Common myeloid progenitor, CD34-positive (primary cell): ENCODE measurements around the gene AICDA.
"Not testable (repeated sequence)": the region's sequence is repeated elsewhere in the genome, so short reads cannot be mapped to it uniquely, and the experiment has no call there.

Source experiments
- CTCF ChIA-PET: fragments of 350-600 bp; sonication (Branson Sonifier 250); formaldehyde crosslinking; loops from one replicate; lab custom pipeline; 2021; ENCODE audit warnings: antibody characterized with exemption; lab: Charles Lee
- POLR2A ChIA-PET: fragments of 350-600 bp; sonication (Branson Sonifier 250); formaldehyde crosslinking; loops from one replicate; lab custom pipeline; 2021; ENCODE audit warnings: antibody characterized with exemption; lab: Charles Lee
- DNase-seq, 3 donors: peaks; one replicate each; pipeline versions ENCODE4 v3.0.0 to v3.0.0-alpha.2; 2013
- H3K27ac ChIP-seq, 2 experiments: 1 replicate in 1 of 2; 2 replicates in 1 of 2; pipeline ENCODE4 v1.7.0; 2013; ENCODE audit warnings: inconsistent platforms in 2 of 2, low read length in 2 of 2, mild to moderate bottlenecking in 2 of 2, low read depth in 1 of 2, moderate library complexity in 1 of 2; ENCODE audit not compliant: severe bottlenecking in 2 of 2, insufficient read depth in 1 of 2, poor library complexity in 1 of 2
- H3K27me3 ChIP-seq, 5 experiments: replicated peaks in 2 of 5; 1 replicate in 3 of 5; 2 replicates in 2 of 5; pipeline versions ENCODE4 v1.6.1 to v1.7.0; 2013; ENCODE audit warnings: low read length in 4 of 5, mild to moderate bottlenecking in 2 of 5, moderate library complexity in 2 of 5, inconsistent platforms in 1 of 5; ENCODE audit not compliant: insufficient read depth in 5 of 5, control insufficient read depth in 4 of 5
- H3K36me3 ChIP-seq, 4 experiments: 1 replicate in 2 of 4; 2 replicates in 2 of 4; pipeline versions ENCODE4 v1.6.1 to v1.7.0; 2013; ENCODE audit warnings: low read length in 3 of 4, control low read depth in 1 of 4, mild to moderate bottlenecking in 1 of 4; ENCODE audit not compliant: control insufficient read depth in 4 of 4, insufficient read depth in 4 of 4
- H3K4me1 ChIP-seq, 4 experiments: 1 replicate in 3 of 4; 2 replicates in 1 of 4; pipeline versions ENCODE4 v1.6.1 to v1.7.1; 2013; ENCODE audit warnings: low read length in 3 of 4, mild to moderate bottlenecking in 3 of 4, control low read depth in 1 of 4, inconsistent platforms in 1 of 4, moderate library complexity in 1 of 4; ENCODE audit not compliant: control insufficient read depth in 4 of 4, insufficient read depth in 4 of 4; ENCODE audit errors: control extremely low read depth in 1 of 4
- H3K4me3 ChIP-seq, 7 experiments: 1 replicate in 4 of 7; 2 replicates in 3 of 7; pipeline versions ENCODE4 v1.5.1 to v1.7.0; 2013; ENCODE audit warnings: mild to moderate bottlenecking in 7 of 7, low read length in 6 of 7, moderate library complexity in 6 of 7, inconsistent platforms in 2 of 7, low read depth in 2 of 7, control low read depth in 1 of 7; ENCODE audit not compliant: insufficient read depth in 4 of 7, control insufficient read depth in 1 of 7; ENCODE audit errors: extremely low read depth in 1 of 7
- H3K9me3 ChIP-seq, 5 experiments: 1 replicate in 4 of 5; 2 replicates in 1 of 5; pipeline versions ENCODE4 v1.6.1 to v1.7.1; 2013; ENCODE audit warnings: low read length in 4 of 5, mild to moderate bottlenecking in 2 of 5, inconsistent platforms in 1 of 5, low read depth in 1 of 5, moderate library complexity in 1 of 5; ENCODE audit not compliant: control insufficient read depth in 4 of 5, insufficient read depth in 2 of 5; ENCODE audit errors: control extremely low read depth in 1 of 5
- WGBS: methylation state at CpG from one replicate; pipeline ENCODE4 v1.1.5; 2013; ENCODE audit not compliant: insufficient coverage; 5-methylcytosine and 5-hydroxymethylcytosine counted together

Gene AICDA

DNA sequence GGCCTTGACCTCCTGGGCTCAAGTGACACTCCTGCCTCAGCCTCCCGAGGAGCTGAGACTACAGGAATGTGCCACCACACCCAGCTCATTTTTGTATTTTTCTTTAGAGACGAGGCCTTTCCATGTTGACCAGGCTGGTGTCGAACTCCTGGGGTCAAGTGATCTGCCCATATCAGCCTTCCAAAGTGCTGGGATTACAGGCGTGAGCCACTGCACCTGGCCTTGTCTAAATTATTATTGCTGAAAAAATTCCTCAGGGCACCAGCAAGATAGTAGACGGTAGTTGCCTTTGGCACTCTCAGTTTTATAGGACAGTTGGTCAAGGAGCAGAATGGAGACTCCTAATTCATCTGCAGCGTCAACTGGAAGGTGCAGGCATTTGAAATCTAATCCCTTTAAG is 2.5 kb upstream of the AICDA start:
- 99% methylated on average over 6 of the region's 6 CpGs for WGBS
- Histone ChIP-seq H3K9me3 (no peaks in the 10 kb centered on the region), H3K27ac (no peak overlapping the region), H3K27me3 (no peaks in the 10 kb centered on the region), H3K36me3 (no peaks in the 10 kb centered on the region), H3K4me3 (no peak overlapping the region), H3K4me1 (peaks cover 0 to 15% (median 10%) of the 10 kb centered on the region in 4 experiments)
- ChIA-PET CTCF (no interaction called here), POLR2A (interaction anchor here (0.6 kb wide), 1 partner anchor 164 kb away, joined by 3 read pairs; no protein-coding TSS in a partner anchor)
- no peak for DNase-seq

- H3K4me1 ChIP-seq = peaks cover 4 to 14% (median 8%) of the 10 kb centered on the region in 4 experiments
- DNase-seq, H3K27me3 ChIP-seq, H3K36me3 ChIP-seq, H3K27ac ChIP-seq, POLR2A ChIA-PET, H3K9me3 ChIP-seq, H3K4me3 ChIP-seq: not testable (repeated sequence)
- WGBS = no CpG with 5 or more reads among the region's 1 CpG
- CTCF ChIA-PET = interaction anchor here (1.1 to 2.4 kb wide), 2 partner anchors 18 to 70 kb away, joined by 4 to 7 read pairs; no protein-coding TSS in a partner anchor
These were observed 1.2 kb upstream of the AICDA start for GRCh38 chr12:8613881-8614280.

DNA sequence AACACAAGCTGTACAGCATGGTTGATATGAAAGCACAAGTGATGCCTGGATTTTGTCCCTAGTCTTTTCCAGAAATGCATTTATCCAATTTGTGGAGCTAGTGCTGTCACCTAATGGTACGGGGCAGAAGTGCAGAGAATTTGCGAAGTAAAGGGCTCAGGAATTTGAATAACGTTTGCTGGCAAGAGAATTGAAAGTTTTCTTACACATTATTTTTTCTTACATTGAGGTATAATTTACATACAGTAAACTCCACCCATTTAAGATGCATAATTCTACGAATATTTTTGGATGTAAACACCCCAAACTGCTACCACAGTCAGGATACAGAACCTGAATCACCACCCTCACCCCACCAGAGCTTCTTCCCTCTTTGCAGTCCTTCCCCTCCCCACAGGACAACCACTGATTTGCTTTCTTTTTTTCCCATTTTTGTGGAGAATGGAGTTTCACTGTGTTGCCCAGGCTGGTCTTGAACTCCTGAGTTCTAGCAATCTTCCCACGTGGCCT is 3.5 kb downstream of the AICDA start:
- Histone ChIP-seq H3K9me3 (no peaks in the 10 kb centered on the region), H3K4me3 (peak overlapping the region in 5 of 7 experiments; percentile 30 to 63 (median 38)), H3K27me3 (no peaks in the 10 kb centered on the region), H3K27ac (no peak overlapping the region), H3K36me3 (no peaks in the 10 kb centered on the region), H3K4me1 (peaks cover 4 to 9% (median 6%) of the 10 kb centered on the region in 4 experiments)
- ChIA-PET POLR2A (no interaction called here), CTCF (interaction anchor here (0.9 to 1.5 kb wide), 9 partner anchors 15 to 130 kb away, joined by 3 to 10 read pairs (median 3); partner anchors contain the start of gene CLEC4E)
- WGBS = 10% methylated on average over 2 of the region's 5 CpGs
- DNase-seq = peak; percentile 31 to 46 (median 42)

DNA sequence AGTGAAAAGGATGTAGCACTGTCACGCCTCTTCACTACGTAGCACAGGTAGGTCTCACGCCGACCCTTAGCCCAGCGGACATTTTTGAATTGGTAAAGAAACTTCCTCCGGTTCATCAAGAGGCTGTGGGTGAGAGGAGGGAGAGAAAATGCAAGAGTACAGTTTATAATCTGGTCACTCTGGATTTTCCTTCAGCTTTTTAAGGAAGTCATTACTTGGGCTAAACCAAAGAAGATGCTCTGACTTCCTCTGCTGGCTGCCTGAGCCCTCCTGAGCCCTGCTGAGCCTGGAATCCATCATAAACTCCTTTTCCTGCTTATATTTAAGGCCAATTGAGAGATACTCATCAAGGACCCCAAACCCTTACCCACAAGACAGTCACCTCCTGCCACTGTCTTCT is 5.8 kb downstream of the AICDA start:
- H3K27ac ChIP-seq = no peak overlapping the region
- H3K4me3 ChIP-seq = no peak overlapping the region
- WGBS = 99% methylated on average over 6 of the region's 6 CpGs
- no peak for DNase-seq
- ChIA-PET POLR2A (no interaction called here), CTCF (no interaction called here)
- no peaks in the 10 kb centered on the region for H3K27me3 ChIP-seq
- H3K4me1 ChIP-seq = peaks cover 4 to 11% (median 6%) of the 10 kb centered on the region in 4 experiments
- H3K9me3 ChIP-seq = no peaks in the 10 kb centered on the region
- H3K36me3 ChIP-seq = no peaks in the 10 kb centered on the region

- 98% methylated on average over 28 of the region's 30 CpGs for WGBS
- POLR2A ChIA-PET = no interaction called here
- no peak for DNase-seq
These were observed 7.6 kb downstream of the AICDA start for GRCh38 chr12:8605057-8605456.

DNA sequence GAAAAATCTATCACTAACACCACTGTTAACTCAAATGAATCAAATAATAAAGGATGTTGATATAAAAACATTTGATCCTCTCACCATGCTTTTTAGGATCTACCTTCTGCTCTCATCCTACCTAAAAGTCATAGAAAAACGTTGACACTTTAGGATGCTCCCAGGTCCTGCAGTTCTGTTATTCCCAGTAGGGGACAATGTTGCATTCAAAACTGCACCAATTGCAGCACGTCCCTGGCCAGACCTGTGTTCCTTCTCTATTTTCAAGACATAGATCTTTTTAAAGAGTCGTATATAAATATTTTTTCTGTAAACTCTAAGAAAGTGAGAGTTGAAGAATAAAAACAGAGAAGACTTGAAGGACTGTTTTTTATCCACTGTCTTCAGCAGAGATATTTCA is 8.8 kb downstream of the AICDA start:
- CTCF ChIA-PET = no interaction called here
- Histone ChIP-seq H3K4me3 (no peak overlapping the region), H3K9me3 (no peaks in the 10 kb centered on the region), H3K27ac (no peak overlapping the region), H3K27me3 (no peaks in the 10 kb centered on the region), H3K4me1 (peaks cover 0 to 2% (median 0%) of the 10 kb centered on the region in 4 experiments), H3K36me3 (no peaks in the 10 kb centered on the region)
- POLR2A ChIA-PET = no interaction called here
- DNase-seq = no peak
- 40% methylated on average over 1 of the region's 3 CpGs for WGBS

More at GRCh38 chr12:8605057-8605456, 7.6 kb downstream of the AICDA start:
- H3K36me3 ChIP-seq = no peaks in the 10 kb centered on the region
- peaks cover 0 to 6% (median 4%) of the 10 kb centered on the region in 4 experiments for H3K4me1 ChIP-seq
- H3K9me3 ChIP-seq = no peaks in the 10 kb centered on the region
- CTCF ChIA-PET = no interaction called here
- no peak overlapping the region for H3K27ac ChIP-seq
- H3K4me3 ChIP-seq = no peak overlapping the region
- H3K27me3 ChIP-seq = no peaks in the 10 kb centered on the region

DNA sequence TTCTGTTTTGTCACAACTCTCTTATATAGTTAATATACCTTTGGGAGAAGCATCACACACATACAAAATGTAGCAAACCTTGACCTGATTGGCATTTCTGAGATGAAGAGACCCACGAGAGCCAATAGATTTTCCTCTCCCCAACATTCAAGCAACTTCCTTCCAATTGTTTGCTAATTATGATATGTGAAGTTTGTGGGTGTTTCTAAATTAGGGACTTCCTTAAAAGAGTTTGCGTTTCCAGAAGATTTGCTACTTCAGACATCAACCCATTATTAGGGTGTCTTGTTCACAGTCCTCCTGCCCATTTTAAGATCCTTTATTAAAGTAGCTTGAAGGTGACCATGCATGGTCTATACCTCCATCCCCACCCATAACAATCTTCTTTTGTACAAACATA is 9.4 kb downstream of the AICDA start:
- Histone ChIP-seq H3K27me3 (no peaks in the 10 kb centered on the region), H3K4me3 (no peak overlapping the region), H3K36me3 (no peaks in the 10 kb centered on the region), H3K4me1 (peaks cover 0 to 2% (median 0%) of the 10 kb centered on the region in 4 experiments), H3K27ac (no peak overlapping the region), H3K9me3 (no peaks in the 10 kb centered on the region)
- no CpG with 5 or more reads among the region's 2 CpGs for WGBS
- DNase-seq = no peak
- POLR2A ChIA-PET = no interaction called here
- CTCF ChIA-PET = no interaction called here
